ENCODE data around the gene TGFBR2.

DNA sequence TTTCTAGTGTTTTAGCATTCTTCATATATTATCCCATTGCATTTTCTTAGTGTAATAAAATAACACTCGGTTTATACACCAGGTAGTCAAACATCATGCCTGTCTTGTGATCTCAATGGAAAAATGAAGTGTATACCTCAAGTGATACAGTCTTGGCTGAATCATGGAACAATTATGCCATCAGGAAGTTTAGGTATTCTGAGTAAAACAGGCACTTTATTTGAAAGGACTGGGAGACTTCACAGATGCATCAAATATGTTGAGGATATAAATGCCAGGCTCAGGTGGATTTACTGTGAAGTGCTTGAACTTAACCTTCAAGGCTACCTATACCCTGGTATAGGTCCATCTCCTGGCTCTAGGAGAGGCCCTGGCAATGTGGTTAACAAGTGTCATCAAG lies 8.5 kb downstream of the TGFBR2 start:
- TF ChIP-seq GATA3 (IDR thresholded peaks at IDR 0.05; ENCODE audit: low read depth, low read length) (no peak), GATA2 (IDR thresholded peaks at IDR 0.05; ENCODE audit: low read depth, low read length) (no peak)
